SK-N-SH treated with all-trans-retinoic acid at 6 μM for 48 hours (cell line): ENCODE results near the gene NIPBL.

Experiments used
- ATAC-seq: fragments of 200-7000 bp; cut with Tn5 transposase; 3 replicates; pipeline ENCODE4 v1.9.1; 2020; ENCODE audit warnings: mild to moderate bottlenecking, moderate library complexity
- ARNTL ChIP-seq: fragments of 450-650 bp; formaldehyde crosslinking; IDR thresholded peaks from 2 replicates; pipeline ENCODE4 v1.5.0; 2020; ENCODE audit warnings: low read depth, mild to moderate bottlenecking, moderate library complexity, borderline replicate concordance
- BACH2 ChIP-seq: fragments of 250-450 bp; sonication (Bioruptor Pico); IDR thresholded peaks from 2 replicates; pipeline ENCODE4 v1.9.0; 2021; ENCODE audit warnings: mild to moderate bottlenecking, borderline replicate concordance
- CSDC2 ChIP-seq: fragments of 250-450 bp; sonication (Bioruptor Pico); IDR thresholded peaks from 2 replicates; pipeline ENCODE4 v1.5.0; 2020; ENCODE audit warnings: mild to moderate bottlenecking, moderate library complexity
- ESRRG ChIP-seq: fragments of 250-450 bp; sonication (Bioruptor Pico); IDR thresholded peaks from 2 replicates; pipeline ENCODE4 v1.6.1; 2021; ENCODE audit warnings: mild to moderate bottlenecking
- GLIS3 ChIP-seq: fragments of 250-450 bp; sonication (Bioruptor Pico); IDR thresholded peaks from 2 replicates; pipeline ENCODE4 v1.5.0; 2020; ENCODE audit warnings: mild to moderate bottlenecking, moderate library complexity
- ISL1 ChIP-seq: fragments of 250-450 bp; sonication (Bioruptor Pico); IDR thresholded peaks from 2 replicates; pipeline ENCODE4 v2.1.2; 2022; ENCODE audit warnings: mild to moderate bottlenecking, moderate library complexity
- OSR1 ChIP-seq: fragments of 250-450 bp; sonication (Bioruptor Pico); IDR thresholded peaks from 2 replicates; pipeline ENCODE4 v1.8.0; 2022; ENCODE audit warnings: moderate library complexity, mild to moderate bottlenecking, inconsistent platforms
- PPARA ChIP-seq: fragments of 250-450 bp; sonication (Bioruptor Pico); IDR thresholded peaks from 2 replicates; pipeline ENCODE4 v1.5.0; 2020; ENCODE audit warnings: mild to moderate bottlenecking, borderline replicate concordance
- RARB ChIP-seq: fragments of 250-450 bp; sonication (Bioruptor Pico); IDR thresholded peaks from 2 replicates; pipeline ENCODE4 v1.8.0; 2021; ENCODE audit warnings: mild to moderate bottlenecking, moderate library complexity
- SNAI2 ChIP-seq: fragments of 250-450 bp; sonication (Bioruptor Pico); IDR thresholded peaks from 2 replicates; pipeline ENCODE4 v1.5.0; 2020; ENCODE audit warnings: mild to moderate bottlenecking, moderate library complexity
- TCF4 ChIP-seq: fragments of 250-450 bp; sonication (Bioruptor Pico); IDR thresholded peaks from 2 replicates; pipeline ENCODE4 v1.8.0; 2021; ENCODE audit warnings: mild to moderate bottlenecking, moderate library complexity, borderline replicate concordance
- TOX ChIP-seq: fragments of 250-450 bp; sonication (Bioruptor Pico); IDR thresholded peaks from 2 replicates; pipeline ENCODE4 v1.8.0; 2021; ENCODE audit warnings: mild to moderate bottlenecking, moderate library complexity, borderline replicate concordance
- ZC3H10 ChIP-seq: fragments of 250-450 bp; sonication (Bioruptor Pico); IDR thresholded peaks from 2 replicates; pipeline ENCODE4 v1.5.1; 2021; ENCODE audit warnings: mild to moderate bottlenecking, moderate library complexity
- ZFP3 ChIP-seq: fragments of 250-450 bp; sonication (Bioruptor Pico); IDR thresholded peaks from 2 replicates; pipeline ENCODE4 v1.5.0; 2020; ENCODE audit warnings: mild to moderate bottlenecking, moderate library complexity
- ZFP30 ChIP-seq: fragments of 450-650 bp; formaldehyde crosslinking; IDR thresholded peaks from 2 replicates; pipeline ENCODE4 v1.5.0; 2022; ENCODE audit warnings: mild to moderate bottlenecking, moderate library complexity
- ZNF565 ChIP-seq: fragments of 450-650 bp; formaldehyde crosslinking; conservative IDR thresholded peaks from 2 replicates; pipeline ENCODE4 v1.5.0; 2020; ENCODE audit warnings: low read depth, mild to moderate bottlenecking, moderate library complexity
- ZNF70 ChIP-seq: fragments of 450-650 bp; formaldehyde crosslinking; IDR thresholded peaks from 2 replicates; pipeline ENCODE4 v1.5.0; 2020; ENCODE audit warnings: mild to moderate bottlenecking, moderate library complexity
- TF ChIP-seq, protein P1 (sequence below): fragments of 250-450 bp; sonication (Bioruptor Pico); IDR thresholded peaks from 2 replicates; pipeline ENCODE4 v1.5.1; 2021; ENCODE audit warnings: mild to moderate bottlenecking, moderate library complexity
- TF ChIP-seq, protein P2 (sequence below): fragments of 250-450 bp; sonication (Bioruptor Pico); IDR thresholded peaks from 2 replicates; pipeline ENCODE4 v1.8.0; 2020; ENCODE audit warnings: mild to moderate bottlenecking, moderate library complexity, borderline replicate concordance
- TF ChIP-seq, protein P3 (sequence below): fragments of 250-450 bp; sonication (Bioruptor Pico); IDR thresholded peaks from 2 replicates; pipeline ENCODE4 v1.5.0; 2020; ENCODE audit warnings: mild to moderate bottlenecking, moderate library complexity
- TF ChIP-seq, protein P4 (sequence below): fragments of 250-450 bp; sonication (Bioruptor Pico); IDR thresholded peaks from 2 replicates; pipeline ENCODE4 v1.5.1; 2020; ENCODE audit warnings: low read depth, mild to moderate bottlenecking, moderate library complexity
- TF ChIP-seq, protein P5 (sequence below): fragments of 250-450 bp; sonication (Bioruptor Pico); IDR thresholded peaks from 2 replicates; pipeline ENCODE4 v1.8.0; 2021; ENCODE audit warnings: low read depth, mild to moderate bottlenecking, moderate library complexity, borderline replicate concordance

The NIPBL gene

DNA sequence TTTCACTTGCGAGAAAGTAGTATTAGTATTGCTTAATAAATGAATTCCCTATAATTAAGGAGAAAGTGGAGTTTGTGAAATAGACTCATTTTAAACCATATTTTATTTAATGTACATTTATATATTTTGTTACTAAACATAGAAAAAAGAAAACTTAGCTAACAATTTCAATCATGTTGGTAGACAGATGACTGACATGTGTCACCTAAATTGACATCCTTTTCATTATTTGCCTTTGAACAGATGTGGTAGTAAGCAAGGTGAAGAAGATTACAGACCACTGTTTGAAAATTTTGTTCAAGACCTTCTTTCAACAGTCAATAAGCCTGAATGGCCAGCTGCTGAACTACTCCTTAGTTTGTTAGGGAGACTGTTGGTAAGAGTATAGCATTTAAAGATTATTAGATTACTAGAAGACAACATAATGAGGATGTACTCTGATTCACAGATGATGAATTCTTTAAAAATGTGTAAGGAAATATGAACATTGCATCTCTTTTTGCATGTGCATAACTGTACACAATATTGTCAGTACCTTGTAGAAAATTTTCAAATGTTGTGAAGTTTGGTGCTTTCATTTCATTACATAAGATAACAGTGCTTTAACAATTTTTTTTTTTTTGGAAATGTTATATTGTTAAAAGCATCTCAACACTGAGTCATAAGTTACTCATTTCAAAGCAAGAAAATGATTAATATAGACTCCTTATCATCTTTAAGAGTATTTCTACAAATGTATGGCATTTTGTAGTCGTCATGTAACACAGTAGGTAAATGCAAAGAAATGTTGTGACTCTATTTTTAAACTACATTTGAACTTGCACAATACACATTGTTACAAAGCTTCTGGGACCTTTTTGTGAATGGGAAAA is 139.5 kb downstream of the NIPBL start:
- ATAC-seq = peak; percentile 95
- peak; percentile 46; the same call in 1 of the 2 replicates for TF ChIP-seq ISL1
- TF ChIP-seq, protein P1, sequence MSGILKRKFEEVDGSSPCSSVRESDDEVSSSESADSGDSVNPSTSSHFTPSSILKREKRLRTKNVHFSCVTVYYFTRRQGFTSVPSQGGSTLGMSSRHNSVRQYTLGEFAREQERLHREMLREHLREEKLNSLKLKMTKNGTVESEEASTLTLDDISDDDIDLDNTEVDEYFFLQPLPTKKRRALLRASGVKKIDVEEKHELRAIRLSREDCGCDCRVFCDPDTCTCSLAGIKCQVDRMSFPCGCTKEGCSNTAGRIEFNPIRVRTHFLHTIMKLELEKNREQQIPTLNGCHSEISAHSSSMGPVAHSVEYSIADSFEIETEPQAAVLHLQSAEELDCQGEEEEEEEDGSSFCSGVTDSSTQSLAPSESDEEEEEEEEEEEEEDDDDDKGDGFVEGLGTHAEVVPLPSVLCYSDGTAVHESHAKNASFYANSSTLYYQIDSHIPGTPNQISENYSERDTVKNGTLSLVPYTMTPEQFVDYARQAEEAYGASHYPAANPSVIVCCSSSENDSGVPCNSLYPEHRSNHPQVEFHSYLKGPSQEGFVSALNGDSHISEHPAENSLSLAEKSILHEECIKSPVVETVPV = no peak

DNA sequence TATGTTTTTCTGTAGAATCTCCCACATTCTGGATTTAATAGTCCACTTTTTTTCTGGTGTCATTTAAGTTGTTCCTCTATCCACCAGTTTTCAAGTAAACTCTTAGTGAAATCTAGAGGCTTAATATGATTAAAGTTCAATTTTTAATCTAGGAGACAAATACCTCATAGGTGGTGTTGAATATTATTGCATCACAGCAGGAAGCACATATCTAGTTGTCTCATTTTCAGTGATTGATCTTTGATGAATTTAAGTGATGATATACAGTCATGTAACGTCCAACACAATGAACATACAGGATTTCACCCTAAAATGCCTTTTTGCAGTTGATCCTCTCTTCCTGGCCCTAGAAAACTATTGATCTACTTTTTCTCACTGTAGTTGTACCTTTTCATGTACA is 152.3 kb downstream of the NIPBL start:
- ATAC-seq = no peak
- TF ChIP-seq, protein P2, sequence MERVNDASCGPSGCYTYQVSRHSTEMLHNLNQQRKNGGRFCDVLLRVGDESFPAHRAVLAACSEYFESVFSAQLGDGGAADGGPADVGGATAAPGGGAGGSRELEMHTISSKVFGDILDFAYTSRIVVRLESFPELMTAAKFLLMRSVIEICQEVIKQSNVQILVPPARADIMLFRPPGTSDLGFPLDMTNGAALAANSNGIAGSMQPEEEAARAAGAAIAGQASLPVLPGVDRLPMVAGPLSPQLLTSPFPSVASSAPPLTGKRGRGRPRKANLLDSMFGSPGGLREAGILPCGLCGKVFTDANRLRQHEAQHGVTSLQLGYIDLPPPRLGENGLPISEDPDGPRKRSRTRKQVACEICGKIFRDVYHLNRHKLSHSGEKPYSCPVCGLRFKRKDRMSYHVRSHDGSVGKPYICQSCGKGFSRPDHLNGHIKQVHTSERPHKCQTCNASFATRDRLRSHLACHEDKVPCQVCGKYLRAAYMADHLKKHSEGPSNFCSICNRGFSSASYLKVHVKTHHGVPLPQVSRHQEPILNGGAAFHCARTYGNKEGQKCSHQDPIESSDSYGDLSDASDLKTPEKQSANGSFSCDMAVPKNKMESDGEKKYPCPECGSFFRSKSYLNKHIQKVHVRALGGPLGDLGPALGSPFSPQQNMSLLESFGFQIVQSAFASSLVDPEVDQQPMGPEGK (CRISPR knock-in tag) = no peak
- TF ChIP-seq, protein P3, sequence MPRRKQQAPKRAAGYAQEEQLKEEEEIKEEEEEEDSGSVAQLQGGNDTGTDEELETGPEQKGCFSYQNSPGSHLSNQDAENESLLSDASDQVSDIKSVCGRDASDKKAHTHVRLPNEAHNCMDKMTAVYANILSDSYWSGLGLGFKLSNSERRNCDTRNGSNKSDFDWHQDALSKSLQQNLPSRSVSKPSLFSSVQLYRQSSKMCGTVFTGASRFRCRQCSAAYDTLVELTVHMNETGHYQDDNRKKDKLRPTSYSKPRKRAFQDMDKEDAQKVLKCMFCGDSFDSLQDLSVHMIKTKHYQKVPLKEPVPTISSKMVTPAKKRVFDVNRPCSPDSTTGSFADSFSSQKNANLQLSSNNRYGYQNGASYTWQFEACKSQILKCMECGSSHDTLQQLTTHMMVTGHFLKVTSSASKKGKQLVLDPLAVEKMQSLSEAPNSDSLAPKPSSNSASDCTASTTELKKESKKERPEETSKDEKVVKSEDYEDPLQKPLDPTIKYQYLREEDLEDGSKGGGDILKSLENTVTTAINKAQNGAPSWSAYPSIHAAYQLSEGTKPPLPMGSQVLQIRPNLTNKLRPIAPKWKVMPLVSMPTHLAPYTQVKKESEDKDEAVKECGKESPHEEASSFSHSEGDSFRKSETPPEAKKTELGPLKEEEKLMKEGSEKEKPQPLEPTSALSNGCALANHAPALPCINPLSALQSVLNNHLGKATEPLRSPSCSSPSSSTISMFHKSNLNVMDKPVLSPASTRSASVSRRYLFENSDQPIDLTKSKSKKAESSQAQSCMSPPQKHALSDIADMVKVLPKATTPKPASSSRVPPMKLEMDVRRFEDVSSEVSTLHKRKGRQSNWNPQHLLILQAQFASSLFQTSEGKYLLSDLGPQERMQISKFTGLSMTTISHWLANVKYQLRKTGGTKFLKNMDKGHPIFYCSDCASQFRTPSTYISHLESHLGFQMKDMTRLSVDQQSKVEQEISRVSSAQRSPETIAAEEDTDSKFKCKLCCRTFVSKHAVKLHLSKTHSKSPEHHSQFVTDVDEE (CRISPR knock-in tag) = no peak
- TF ChIP-seq ZFP30 (CRISPR knock-in tag) = no peak
- TF ChIP-seq, protein P4, sequence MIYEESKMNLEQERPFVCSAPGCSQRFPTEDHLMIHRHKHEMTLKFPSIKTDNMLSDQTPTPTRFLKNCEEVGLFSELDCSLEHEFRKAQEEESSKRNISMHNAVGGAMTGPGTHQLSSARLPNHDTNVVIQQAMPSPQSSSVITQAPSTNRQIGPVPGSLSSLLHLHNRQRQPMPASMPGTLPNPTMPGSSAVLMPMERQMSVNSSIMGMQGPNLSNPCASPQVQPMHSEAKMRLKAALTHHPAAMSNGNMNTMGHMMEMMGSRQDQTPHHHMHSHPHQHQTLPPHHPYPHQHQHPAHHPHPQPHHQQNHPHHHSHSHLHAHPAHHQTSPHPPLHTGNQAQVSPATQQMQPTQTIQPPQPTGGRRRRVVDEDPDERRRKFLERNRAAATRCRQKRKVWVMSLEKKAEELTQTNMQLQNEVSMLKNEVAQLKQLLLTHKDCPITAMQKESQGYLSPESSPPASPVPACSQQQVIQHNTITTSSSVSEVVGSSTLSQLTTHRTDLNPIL = no peak
- no peak for TF ChIP-seq ZC3H10
- TF ChIP-seq, all 23 proteins: peak for 0

DNA sequence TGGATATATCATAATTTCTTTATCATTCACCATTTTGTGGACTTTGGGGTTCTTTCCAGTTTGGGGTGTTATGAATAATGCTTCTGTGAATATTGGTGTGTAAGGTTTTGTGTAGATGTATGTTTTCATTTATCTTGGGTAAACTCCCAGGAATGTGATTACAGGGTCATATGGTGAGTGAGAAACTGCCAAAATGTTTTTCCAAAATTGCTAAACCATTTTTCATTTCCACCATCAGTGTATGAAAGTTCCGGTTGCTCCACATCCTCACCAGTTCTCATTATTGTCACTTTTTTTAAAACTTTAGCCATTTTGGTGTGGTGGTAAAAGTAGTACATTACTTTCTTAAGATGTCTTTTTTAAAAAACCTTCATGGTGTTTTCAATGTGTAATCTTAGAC is 152.9 kb downstream of the NIPBL start:
- ATAC-seq = no peak
- TF ChIP-seq CSDC2 (CRISPR knock-in tag) = no peak
- no peak for TF ChIP-seq PPARA (CRISPR knock-in tag)
- TF ChIP-seq GLIS3 (CRISPR knock-in tag) = no peak
- no peak for TF ChIP-seq ZC3H10
- no peak for TF ChIP-seq ZFP30 (CRISPR knock-in tag)
- TF ChIP-seq ISL1 = no peak
- TF ChIP-seq ESRRG (CRISPR knock-in tag) = no peak
- TF ChIP-seq OSR1 (CRISPR knock-in tag) = no peak
- TF ChIP-seq ZFP3 = no peak
- TF ChIP-seq, protein P5, sequence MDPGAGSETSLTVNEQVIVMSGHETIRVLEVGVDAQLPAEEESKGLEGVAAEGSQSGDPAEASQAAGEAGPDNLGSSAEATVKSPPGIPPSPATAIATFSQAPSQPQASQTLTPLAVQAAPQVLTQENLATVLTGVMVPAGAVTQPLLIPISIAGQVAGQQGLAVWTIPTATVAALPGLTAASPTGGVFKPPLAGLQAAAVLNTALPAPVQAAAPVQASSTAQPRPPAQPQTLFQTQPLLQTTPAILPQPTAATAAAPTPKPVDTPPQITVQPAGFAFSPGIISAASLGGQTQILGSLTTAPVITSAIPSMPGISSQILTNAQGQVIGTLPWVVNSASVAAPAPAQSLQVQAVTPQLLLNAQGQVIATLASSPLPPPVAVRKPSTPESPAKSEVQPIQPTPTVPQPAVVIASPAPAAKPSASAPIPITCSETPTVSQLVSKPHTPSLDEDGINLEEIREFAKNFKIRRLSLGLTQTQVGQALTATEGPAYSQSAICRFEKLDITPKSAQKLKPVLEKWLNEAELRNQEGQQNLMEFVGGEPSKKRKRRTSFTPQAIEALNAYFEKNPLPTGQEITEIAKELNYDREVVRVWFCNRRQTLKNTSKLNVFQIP (CRISPR knock-in tag) = no peak
- TF ChIP-seq, protein P2 (CRISPR knock-in tag) = no peak
- TF ChIP-seq RARB = no peak
- no peak for TF ChIP-seq ZNF565 (CRISPR knock-in tag)
- TF ChIP-seq ARNTL (CRISPR knock-in tag) = no peak
- TF ChIP-seq TCF4 (CRISPR knock-in tag) = no peak
- no peak for TF ChIP-seq BACH2 (CRISPR knock-in tag)
- no peak for TF ChIP-seq TOX
- no peak for TF ChIP-seq ZNF70 (CRISPR knock-in tag)
- TF ChIP-seq SNAI2 (CRISPR knock-in tag) = no peak
- TF ChIP-seq, protein P3 (CRISPR knock-in tag) = no peak
